Ovary (tissue), 3 donors: Measurements from ENCODE around the gene VWA1.

ENCODE experiments used
- CTCF ChIP-seq, 3 donors: fragments of 450-650 bp in 2 of 3; fragments of 200-600 bp in 1 of 3; IDR thresholded peaks; one replicate each; pipeline versions ENCODE4 v1.5.1 to v1.8.0; 2016 to 2022; ENCODE audit warnings: antibody characterized with exemption in 3 of 3, mild to moderate bottlenecking in 1 of 3
- EP300 ChIP-seq: sonication (generic); formaldehyde crosslinking; IDR thresholded peaks from one replicate; pipeline ENCODE4 v1.6.1; 2017; ENCODE audit warnings: antibody characterized with exemption
- donor health status: DM: no; HTN: no; CAD: no.

DNA sequence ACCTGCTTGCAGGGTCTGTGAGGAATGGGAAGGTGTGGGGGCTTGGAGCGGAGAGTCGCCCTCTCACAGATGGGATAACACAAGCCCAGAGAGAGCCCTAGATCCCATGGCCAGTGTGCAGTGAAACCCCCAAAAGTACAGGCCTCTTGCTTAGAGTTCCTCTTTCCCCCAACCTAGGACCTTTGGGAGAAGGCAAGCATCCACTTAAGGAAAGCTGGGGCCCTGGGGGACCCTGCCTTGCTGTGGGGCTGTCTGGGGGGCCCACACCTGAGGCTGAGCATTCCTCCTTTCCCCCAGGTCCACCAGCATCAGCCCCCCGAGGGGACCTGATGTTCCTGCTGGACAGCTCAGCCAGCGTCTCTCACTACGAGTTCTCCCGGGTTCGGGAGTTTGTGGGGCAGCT is 1.1 kb downstream of the VWA1 start:
- TF ChIP-seq CTCF (IDR thresholded peaks at IDR 0.05) (no peak), EP300 (no peak)
